Measurements from ENCODE around the gene FAM13A.

FAM13A gene

DNA sequence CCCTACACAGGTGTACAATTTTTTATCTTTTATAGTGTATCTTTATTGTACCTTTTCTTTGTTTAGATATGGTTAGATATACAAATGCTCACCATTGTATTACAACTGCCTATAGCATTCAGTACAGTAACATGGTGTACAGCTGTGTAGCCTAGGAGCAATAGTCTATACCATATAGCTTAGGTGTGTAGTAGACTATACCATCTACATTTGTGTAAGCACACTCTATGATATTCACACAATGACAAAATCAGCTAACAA, 80.3 kb downstream of the FAM13A start:
- no peak for DNase-seq
- in situ Hi-C loops (cut with HindIII; ENCODE audit: low pct_ligation_motif_present, low pct_unique_long_range_greater_than_20kb, low sequenced_read_pairs), result no loop called here

DNA sequence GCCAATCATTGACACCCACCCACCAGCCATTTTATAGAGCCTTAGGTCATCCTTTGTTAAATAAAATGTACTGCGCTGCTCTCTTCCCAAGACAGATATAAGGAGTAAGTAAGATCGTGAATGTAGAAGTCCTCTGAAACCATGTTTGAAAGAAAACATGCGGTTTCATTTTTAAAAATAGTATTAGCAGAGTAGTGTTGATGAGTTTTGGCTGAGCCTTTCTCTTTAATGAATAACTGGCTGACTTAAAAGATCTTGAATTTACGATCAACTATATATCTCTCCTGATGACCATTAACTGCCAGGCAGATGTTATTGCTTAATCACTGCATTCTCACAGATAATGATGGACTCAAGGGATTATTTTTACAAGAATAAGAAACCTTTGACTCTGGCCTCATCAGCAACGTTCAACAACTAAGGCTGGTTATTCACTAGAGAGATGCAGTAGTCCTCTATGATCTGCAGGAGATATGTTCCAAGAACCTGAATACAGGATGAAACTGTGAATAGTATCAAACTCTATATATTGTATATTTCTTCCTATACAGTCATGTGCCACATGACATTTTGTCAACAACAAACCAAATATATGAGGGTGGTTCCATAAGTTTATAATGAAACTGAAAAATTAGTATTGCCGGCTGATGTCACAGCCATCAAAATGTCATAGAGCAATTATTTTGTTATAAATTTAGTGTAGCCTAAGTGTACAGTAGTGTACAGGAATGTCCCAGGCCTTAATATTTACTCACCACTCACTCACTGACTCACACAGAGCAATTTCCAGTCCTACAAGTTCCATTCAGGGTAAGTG, 80.8 kb downstream of the FAM13A start:
- DNase-seq, result no peak
- in situ Hi-C loops (cut with HindIII; ENCODE audit: low pct_ligation_motif_present, low pct_unique_long_range_greater_than_20kb, low sequenced_read_pairs), result no loop called here

DNA sequence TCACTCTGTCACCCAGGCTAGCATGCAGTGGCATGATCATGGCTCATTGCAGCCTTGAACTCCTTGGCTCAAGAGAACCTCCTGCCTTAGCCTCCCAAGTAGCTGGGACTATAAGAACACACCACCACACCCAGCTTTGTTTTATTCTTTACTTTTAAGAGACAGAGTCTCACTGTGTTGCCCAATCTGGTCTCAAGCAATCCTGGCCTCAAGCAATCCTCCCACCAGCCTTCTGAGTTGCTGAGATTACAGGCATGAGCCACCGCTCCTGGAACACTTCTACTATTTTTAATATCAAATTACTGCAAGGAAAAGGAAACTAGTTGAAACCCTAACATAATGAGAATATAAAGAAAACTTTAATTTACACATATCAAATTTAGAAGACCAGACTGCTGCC, 85.4 kb downstream of the FAM13A start:
- in situ Hi-C loops (cut with HindIII; ENCODE audit: low pct_ligation_motif_present, low pct_unique_long_range_greater_than_20kb, low sequenced_read_pairs), result no loop called here
- no peak for DNase-seq

DNA sequence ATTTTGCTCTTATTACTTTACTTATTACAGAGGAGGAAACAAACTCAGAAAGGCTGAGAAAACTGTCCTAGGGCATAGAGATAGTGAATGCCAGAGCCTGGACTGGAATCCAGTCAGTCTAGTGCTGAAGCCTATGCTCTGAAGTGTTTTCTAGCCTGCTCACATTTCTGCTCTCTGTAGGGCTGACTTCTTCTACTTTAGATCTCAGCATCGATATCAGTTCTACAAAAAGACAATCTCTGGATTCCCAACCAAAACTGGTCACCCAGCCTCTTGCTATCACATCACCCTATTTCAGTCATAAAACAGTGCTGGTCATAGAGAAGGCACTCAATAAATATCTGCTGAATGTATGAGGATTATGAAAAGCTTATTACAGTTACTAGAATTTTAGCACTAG, 87.2 kb downstream of the FAM13A start:
- no peak for DNase-seq
- in situ Hi-C loops (cut with HindIII; ENCODE audit: low pct_ligation_motif_present, low pct_unique_long_range_greater_than_20kb, low sequenced_read_pairs), result no loop called here

DNA sequence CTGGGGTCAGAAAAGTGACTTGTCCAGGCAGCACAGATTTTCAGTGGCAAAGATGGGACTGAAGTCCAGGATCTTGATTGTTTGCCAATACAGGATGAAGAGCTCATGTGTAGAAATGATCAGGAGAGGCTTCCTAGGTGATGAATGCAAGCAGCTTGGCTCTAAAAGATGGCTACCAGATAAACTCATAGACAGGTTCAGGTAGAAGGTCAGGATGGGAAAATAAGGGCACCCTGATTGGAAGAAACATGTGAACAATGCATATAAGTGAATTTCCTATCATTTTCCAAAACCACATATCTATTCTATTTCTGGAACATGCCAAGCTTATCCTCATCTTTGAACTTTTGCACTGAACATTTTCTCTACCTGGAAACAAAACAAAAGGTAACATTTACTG, 87.7 kb downstream of the FAM13A start:
- in situ Hi-C loops (cut with HindIII; ENCODE audit: low pct_ligation_motif_present, low pct_unique_long_range_greater_than_20kb, low sequenced_read_pairs), result no loop called here
- no peak for DNase-seq

DNA sequence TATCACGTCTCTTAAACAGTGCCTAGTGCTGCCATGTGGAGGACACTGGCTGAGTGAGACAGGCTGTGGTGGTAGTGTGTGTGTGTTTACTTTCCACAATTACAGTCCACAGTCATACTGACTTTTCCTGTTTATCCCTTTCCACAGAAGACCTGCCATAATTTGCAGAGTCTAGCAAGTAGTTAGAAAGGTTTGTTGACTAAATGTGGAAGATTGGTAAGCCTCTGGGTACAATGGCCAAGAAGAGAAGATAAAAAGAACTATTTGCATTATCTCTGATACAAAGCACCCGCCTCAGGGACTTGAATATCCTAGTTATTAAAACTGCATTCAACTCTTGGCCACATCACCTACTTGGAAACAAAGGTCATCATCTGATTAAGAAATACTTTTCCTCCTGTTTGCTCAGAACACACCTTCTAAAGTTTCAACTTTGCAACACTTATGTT, 89.1 kb downstream of the FAM13A start:
- DNase-seq, result no peak
- in situ Hi-C loops (cut with HindIII; ENCODE audit: low pct_ligation_motif_present, low pct_unique_long_range_greater_than_20kb, low sequenced_read_pairs), result no loop called here

DNA sequence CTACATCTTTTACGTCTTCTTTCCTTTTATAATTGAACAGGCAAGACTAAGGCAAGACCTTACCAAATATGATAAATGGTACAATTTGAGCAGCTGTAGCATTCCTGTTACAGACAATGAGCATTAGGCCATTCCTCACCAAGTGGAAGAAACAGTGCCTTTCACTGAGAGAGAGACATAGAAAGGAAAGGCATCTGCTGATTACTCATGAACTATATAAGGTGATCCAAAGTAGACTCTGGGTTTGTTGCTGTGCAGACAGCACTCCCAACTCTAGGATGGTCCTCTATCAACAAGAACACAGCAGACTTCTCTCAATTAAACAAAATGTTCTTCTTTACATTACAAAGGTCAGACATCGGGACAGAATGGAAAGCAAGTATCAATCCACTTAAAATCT, 91.9 kb downstream of the FAM13A start:
- in situ Hi-C loops (cut with HindIII; ENCODE audit: low pct_ligation_motif_present, low pct_unique_long_range_greater_than_20kb, low sequenced_read_pairs), result no loop called here
- DNase-seq, result no peak

DNA sequence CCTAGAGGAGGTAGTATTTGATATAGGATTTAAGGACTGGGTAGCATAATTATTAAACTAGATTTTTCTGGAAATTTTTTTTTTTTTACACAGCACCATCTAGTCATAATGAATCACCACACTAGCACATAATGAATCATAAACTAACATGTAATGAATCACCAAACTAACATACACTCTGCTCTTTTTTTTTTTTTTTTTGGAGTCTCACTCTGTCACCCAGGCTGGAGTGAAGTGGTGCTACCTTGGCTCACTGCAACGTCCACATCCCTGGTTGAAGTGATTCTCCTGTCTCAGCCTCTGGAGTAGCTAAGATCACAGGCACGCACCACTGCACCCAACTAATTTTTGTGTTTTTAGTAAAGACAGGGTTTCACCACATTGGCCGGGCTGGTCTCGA, 92.5 kb downstream of the FAM13A start:
- in situ Hi-C loops (cut with HindIII; ENCODE audit: low pct_ligation_motif_present, low pct_unique_long_range_greater_than_20kb, low sequenced_read_pairs), result no loop called here
- DNase-seq, result no peak

DNA sequence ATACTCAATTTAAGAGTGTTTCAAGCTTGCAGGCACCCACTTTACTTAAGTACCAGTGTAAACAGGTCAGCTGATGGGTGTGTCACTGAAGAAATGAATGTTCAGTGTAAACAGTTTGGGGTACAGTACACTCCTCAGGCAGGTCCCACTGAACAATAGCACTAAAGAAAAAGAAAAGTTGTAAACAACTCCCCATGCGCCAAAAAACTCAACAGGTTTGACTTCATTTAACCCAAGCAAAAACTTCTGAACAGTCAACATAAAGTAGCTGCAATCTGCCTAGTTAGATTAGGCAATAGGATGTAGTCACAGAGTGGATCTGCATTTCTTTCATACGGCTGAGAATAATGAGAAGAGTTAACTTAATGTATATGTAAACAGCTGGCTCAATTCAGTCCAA, 93.2 kb downstream of the FAM13A start:
- DNase-seq, result no peak
- in situ Hi-C loops (cut with HindIII; ENCODE audit: low pct_ligation_motif_present, low pct_unique_long_range_greater_than_20kb, low sequenced_read_pairs), result no loop called here

DNA sequence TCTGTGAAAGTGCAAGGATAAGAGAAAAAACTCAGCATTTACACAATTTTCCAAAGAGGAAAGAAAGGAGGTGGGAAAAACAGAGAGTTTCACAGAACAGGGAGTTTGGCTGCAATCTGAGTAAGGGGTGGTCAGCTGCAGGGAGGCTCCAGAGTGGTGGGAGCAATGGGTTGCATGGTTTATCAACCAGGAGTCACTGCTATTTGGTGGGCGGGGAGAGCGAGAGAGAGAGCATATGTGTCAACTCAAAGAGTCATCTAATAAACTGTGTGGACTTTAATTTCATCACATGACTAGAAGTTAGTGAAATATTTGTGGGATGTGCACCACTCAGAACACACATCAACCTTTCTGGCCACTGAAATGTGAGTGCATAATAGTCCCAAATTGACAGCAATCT, 94.6 kb downstream of the FAM13A start:
- in situ Hi-C loops (cut with HindIII; ENCODE audit: low pct_ligation_motif_present, low pct_unique_long_range_greater_than_20kb, low sequenced_read_pairs), result no loop called here
- DNase-seq, result no peak

DNA sequence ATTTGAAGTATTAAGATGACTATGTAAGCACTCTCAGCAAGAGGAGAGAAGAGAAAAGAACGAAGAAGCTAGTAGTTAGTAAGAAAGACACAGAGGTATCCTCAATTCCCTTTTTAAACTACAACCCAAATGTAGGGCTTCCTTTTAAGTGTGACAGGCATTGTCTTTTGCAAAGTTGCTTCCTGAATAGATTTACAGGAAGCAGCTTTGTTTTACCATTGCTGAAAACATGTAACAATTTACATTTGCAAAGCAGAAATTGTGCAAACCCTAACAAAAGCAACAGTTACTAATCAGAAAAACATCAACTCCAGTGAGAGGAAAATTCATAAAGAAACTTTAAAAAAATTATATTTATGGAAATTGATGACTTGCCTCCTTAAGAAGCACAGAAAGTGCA, 96.4 kb downstream of the FAM13A start:
- DNase-seq, result no peak
- in situ Hi-C loops (cut with HindIII; ENCODE audit: low pct_ligation_motif_present, low pct_unique_long_range_greater_than_20kb, low sequenced_read_pairs), result no loop called here

DNA sequence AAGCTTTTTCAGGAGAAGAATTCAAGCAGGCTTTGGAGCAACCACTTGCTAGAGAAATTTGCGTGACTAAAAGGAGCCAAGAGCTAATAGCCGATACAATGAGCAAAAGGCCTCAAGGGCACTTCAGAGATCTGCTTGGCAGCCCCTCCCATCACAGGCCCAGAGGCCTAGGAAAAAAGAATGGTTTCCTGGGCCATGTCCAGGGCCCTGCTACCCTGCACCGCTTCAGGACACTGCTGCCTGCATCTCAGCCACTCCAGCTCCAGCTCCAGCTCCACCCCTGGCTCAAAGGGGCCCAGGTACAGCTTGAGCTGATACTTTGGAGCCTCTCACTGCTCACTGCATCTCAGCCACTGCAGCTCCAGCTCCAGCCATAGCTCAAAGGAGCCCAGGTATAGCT, 98.9 kb downstream of the FAM13A start:
- in situ Hi-C loops (cut with HindIII; ENCODE audit: low pct_ligation_motif_present, low pct_unique_long_range_greater_than_20kb, low sequenced_read_pairs), result no loop called here
- no peak for DNase-seq

DNA sequence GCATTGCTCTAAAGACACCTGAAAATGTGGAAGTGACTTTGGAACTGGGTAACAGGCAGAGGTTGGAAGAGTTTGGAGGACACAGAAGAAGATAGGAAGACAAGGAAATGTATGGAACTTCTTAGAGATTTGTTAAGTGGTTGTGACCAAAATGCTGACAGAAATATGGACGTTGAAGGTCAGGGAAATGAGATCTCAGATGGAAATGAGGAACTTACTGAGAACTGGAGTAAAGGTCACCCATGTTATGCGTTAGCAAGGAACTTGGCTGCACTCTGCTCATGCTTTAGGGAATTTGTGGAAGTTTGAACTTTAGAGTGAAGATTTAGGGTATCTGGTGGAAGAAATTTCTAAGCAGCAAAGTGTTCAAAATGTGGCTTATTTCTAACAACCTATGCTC, 99.4 kb downstream of the FAM13A start:
- in situ Hi-C loops (cut with HindIII; ENCODE audit: low pct_ligation_motif_present, low pct_unique_long_range_greater_than_20kb, low sequenced_read_pairs), result no loop called here
- DNase-seq, result no peak

DNA sequence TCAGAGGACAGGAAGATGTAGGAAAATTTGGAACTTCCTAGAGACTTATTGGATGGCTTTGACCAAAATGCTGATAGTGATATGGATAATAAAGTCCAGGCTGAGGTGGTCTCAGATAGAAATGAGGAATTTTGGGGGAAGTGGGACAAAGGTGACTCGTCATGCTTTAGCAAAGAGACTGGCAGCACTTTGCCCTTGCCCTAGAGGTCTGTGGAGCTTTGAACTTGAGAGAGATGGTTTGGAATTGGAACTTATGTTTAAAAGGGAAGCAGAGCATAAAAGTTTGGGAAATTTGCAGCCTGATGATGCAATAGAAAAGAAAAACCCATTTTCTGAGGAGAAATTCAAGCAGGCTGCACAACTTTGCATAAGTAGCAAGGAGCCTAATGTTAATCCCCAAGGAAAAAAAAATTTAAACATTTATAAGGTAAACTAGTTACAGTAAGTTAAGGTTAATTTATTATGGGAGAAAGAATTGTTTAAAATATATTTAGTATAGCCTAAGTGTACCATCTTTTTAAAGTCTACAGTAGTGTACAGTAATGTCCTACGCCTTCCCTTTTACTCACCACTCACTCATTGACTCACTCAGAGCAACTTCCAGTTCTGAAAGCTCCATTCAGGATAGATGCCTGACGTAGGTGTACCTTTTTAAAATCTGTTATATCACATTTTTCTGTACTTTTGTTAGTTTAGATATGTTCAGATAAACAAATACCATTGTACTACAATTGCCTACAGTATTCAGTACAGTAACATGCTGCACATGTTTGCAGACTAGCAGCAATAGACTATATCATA, 101.2 kb downstream of the FAM13A start:
- no peak for DNase-seq
- in situ Hi-C loops (cut with HindIII; ENCODE audit: low pct_ligation_motif_present, low pct_unique_long_range_greater_than_20kb, low sequenced_read_pairs), result no loop called here

DNA sequence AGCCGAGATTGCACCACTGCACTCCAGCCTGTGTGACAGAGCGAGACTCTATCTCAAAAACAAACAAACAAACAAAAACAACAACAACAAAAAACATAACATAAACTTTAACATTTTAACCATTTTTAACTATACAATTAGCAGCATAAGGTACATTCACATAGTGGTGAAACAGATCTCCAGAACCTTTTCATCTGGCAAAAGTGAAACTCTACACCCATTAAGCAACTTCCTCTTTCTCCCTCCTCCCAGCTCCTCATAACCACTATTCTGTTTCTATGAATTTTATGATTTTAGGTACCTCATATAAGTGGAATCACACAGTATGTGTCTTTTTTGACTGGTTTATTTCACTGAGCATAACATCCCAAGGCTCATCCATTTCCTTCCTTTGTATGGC, 103.6 kb downstream of the FAM13A start:
- DNase-seq, result no peak
- in situ Hi-C loops (cut with HindIII; ENCODE audit: low pct_ligation_motif_present, low pct_unique_long_range_greater_than_20kb, low sequenced_read_pairs), result no loop called here

DNA sequence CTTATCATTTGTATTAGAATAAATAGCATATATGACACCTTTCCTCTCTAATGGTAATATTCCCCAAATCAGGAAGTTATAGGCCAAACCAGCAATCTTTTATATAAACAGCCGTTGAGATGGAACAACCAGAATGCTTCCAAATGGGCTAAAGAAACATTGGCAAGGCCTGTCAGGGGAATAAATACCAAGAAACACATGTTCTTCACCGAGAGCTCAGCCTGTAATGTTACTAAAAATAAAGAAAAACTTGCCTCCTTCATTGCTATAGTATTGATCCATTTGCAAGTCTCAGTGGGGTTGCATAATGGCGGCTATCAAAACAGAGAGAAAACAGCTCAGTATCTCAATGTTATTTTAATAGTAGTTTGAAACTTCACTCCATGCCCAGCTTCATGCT, 104.9 kb downstream of the FAM13A start:
- in situ Hi-C loops (cut with HindIII; ENCODE audit: low pct_ligation_motif_present, low pct_unique_long_range_greater_than_20kb, low sequenced_read_pairs), result no loop called here
- DNase-seq, result no peak

DNA sequence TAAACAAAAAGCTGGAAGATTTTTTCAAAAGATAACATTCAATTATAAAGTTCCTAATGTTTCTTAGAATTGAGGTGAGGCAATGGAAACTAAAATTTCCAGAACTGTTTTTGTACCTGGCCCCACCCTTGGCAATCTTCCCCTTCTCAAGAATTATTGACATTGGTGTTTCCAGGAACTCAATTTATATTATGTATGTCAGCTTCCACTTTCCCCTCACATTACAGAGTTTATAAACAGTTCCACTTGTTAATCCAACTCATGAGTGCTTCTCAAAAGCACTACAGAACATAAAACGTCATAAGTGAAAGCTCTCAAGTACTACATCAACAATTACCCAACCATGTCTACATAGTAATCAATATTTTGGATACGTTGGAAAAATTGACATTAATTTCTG, 107.4 kb downstream of the FAM13A start:
- in situ Hi-C loops (cut with HindIII; ENCODE audit: low pct_ligation_motif_present, low pct_unique_long_range_greater_than_20kb, low sequenced_read_pairs), result no loop called here

DNA sequence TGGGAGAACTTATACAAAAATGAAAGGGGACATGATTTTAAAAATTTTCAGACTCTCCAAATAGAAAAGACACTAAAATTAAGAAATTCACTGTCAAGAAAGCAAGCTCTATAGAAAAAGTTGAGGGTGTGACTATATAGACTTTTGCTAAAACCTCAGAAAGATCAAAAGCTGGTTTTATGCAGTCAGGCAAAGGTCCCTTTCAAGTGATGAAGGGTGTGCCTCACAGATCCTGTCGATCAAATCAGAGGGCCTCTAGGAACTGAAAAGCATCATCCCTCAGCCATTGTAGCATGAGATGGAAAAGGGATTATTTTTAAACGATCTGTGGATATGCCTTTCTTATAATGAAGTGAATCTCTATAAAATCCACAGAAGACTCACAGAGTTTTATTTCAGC, 116.5 kb downstream of the FAM13A start:
- in situ Hi-C loops (cut with HindIII; ENCODE audit: low pct_ligation_motif_present, low pct_unique_long_range_greater_than_20kb, low sequenced_read_pairs), result no loop called here
- DNase-seq, result no peak

More for the DNA sequence above, 107.4 kb downstream of the FAM13A start:
- DNase-seq, result no peak

DNA sequence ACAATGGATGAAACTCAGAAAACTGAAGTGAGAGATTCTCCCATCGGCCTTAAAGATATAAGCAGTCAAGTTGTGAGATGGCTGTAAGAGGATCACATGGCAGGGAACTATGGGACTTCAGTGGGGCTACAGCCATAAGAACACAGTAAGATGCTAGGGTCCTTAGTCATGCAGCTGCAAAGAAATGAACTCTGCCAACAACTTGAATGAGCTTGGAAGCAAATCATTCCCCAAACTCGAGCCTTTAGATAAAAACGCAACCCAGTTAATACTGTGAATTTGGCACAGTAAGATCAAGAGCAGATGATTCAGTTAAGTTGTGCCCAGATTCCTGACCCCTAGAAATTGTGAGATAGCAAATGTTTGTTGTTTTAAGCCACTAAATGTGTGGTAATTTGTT, 117.3 kb downstream of the FAM13A start:
- no peak for DNase-seq
- in situ Hi-C loops (cut with HindIII; ENCODE audit: low pct_ligation_motif_present, low pct_unique_long_range_greater_than_20kb, low sequenced_read_pairs), result no loop called here

DNA sequence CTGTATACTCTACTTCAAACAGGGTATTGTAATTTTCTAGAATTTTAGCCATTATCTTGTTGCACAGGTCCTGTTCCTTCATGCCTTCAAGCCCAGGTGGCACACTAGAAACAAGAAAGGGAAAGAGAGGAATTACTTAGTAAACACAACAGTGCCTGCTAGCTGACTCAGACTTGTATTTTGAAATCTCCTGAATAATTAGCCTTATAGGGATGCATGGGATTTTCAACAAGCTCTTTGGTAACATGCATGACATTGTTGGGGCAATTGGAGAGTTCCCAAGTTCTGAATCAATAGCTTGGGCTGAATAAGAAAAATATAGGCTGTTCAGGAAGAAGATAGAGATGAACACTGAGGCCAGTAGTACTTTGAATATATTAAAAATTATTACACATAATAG, 118.8 kb downstream of the FAM13A start:
- DNase-seq, result no peak

More for the DNA sequence above, 118.8 kb downstream of the FAM13A start:
- in situ Hi-C loops (cut with HindIII; ENCODE audit: low pct_ligation_motif_present, low pct_unique_long_range_greater_than_20kb, low sequenced_read_pairs), result no loop called here

Data from ACHN (cell line).